Activated CD8-positive, alpha-beta T cell treated with anti-CD3 and anti-CD28 coated beads for 36 hours (primary cell): ENCODE data around the gene CLIP2. TPM values are rescaled to one million over a fixed set of nuclear protein-coding genes. Genes with fewer than 3 reads are reported as not detected.

Experiments
- ATAC-seq: fragments of 200-7000 bp; cut with Tn5 transposase; one replicate; pipeline ENCODE4 v1.10.0; 2021; ENCODE audit warnings: mild to moderate bottlenecking, moderate library complexity
- CTCF ChIA-PET: fragments of 350-600 bp; sonication (Branson Sonifier 250); formaldehyde crosslinking; loops from one replicate; lab custom pipeline; 2021; ENCODE audit warnings: antibody characterized with exemption; lab: Charles Lee
- POLR2A ChIA-PET: fragments of 350-600 bp; sonication (Branson Sonifier 250); formaldehyde crosslinking; loops from one replicate; lab custom pipeline; 2021; ENCODE audit warnings: antibody characterized with exemption; lab: Charles Lee
- DNase-seq: peaks from one replicate; pipeline ENCODE4 v3.0.0-alpha.2; 2020
- H3K27ac Mint-ChIP-seq: one replicate; pipeline ENCODE4 v1.8.0; 2021; ENCODE audit warnings: mild to moderate bottlenecking, mixed read lengths
- H3K27me3 Mint-ChIP-seq: one replicate; pipeline ENCODE4 v1.8.0; 2021; ENCODE audit warnings: mixed read lengths
- H3K36me3 Mint-ChIP-seq: one replicate; pipeline ENCODE4 v1.8.0; 2021; ENCODE audit warnings: low read depth, mixed read lengths
- H3K4me1 Mint-ChIP-seq: one replicate; pipeline ENCODE4 v1.8.0; 2021; ENCODE audit warnings: low read depth, mixed read lengths
- H3K4me3 Mint-ChIP-seq: one replicate; pipeline ENCODE4 v1.8.0; 2021; ENCODE audit warnings: mild to moderate bottlenecking, moderate library complexity, mixed read lengths
- H3K9me3 Mint-ChIP-seq: one replicate; pipeline ENCODE4 v1.8.0; 2021; ENCODE audit warnings: mixed read lengths
- CTCF ChIP-seq: fragments of 200-600 bp; IDR thresholded peaks from one replicate; pipeline ENCODE4 v1.8.0; 2022; ENCODE audit warnings: antibody characterized with exemption, mild to moderate bottlenecking
- intact Hi-C: fragments of 100-400 bp; cut with micrococcal nuclease; formaldehyde crosslinking; loops from one replicate; pipeline ENCODE4 v1.10.0; 2022
- total RNA-seq, 2 experiments: library from RNA; stranded (reverse); gene quantifications; one replicate each; pipeline ENCODE4 v1.2.3, GENCODE V29; 2021

CLIP2 gene
- total RNA-seq, 2 experiments from 2014 or later, result 1.3 to 1.4 TPM

GRCh38 chr7:74371381-74372341 lies 82.5 kb downstream of the CLIP2 start:
- no peaks in the 10 kb centered on the region for H3K27me3 Mint-ChIP-seq
- H3K4me3 Mint-ChIP-seq, result no peak overlapping the region
- DNase-seq (peak; percentile 11), ATAC-seq (no peak)
- TF ChIP-seq CTCF, result no peak
- CTCF ChIA-PET, result interaction anchor here (1.3 kb wide), 1 partner anchor 30 kb away, joined by 4 read pairs; no protein-coding TSS in a partner anchor
- intact Hi-C loops, result no loop called here
- no peaks in the 10 kb centered on the region for H3K9me3 Mint-ChIP-seq
- no peaks in the 10 kb centered on the region for H3K4me1 Mint-ChIP-seq
- POLR2A ChIA-PET, result no interaction called here
- H3K36me3 Mint-ChIP-seq, result no peaks in the 10 kb centered on the region
- H3K27ac Mint-ChIP-seq, result no peak overlapping the region

- DNase-seq (no peak), ATAC-seq (no peak)
- H3K36me3 Mint-ChIP-seq, result no peaks in the 10 kb centered on the region
- no peaks in the 10 kb centered on the region for H3K27me3 Mint-ChIP-seq
- intact Hi-C loops, result no loop called here
- H3K27ac Mint-ChIP-seq, result no peak overlapping the region
- H3K9me3 Mint-ChIP-seq, result no peaks in the 10 kb centered on the region
- H3K4me1 Mint-ChIP-seq, result no peaks in the 10 kb centered on the region
- ChIA-PET POLR2A (no interaction called here), CTCF (no interaction called here)
- no peak for TF ChIP-seq CTCF
- no peak overlapping the region for H3K4me3 Mint-ChIP-seq
Measured at GRCh38 chr7:74372511-74373111, 83.4 kb downstream of the CLIP2 start.

GRCh38 chr7:74373536-74373935 lies 84.3 kb downstream of the CLIP2 start:
- ATAC-seq (no peak), DNase-seq (no peak)
- TF ChIP-seq CTCF, result no peak
- CTCF ChIA-PET, result interaction anchor here (1.3 kb wide), 1 partner anchor 347 kb away, joined by 3 read pairs; no protein-coding TSS in a partner anchor
- no peak overlapping the region for H3K4me3 Mint-ChIP-seq
- no peaks in the 10 kb centered on the region for H3K36me3 Mint-ChIP-seq
- intact Hi-C loops, result no loop called here
- no peaks in the 10 kb centered on the region for H3K4me1 Mint-ChIP-seq
- POLR2A ChIA-PET, result no interaction called here
- H3K27ac Mint-ChIP-seq, result no peak overlapping the region
- H3K9me3 Mint-ChIP-seq, result no peaks in the 10 kb centered on the region
- H3K27me3 Mint-ChIP-seq, result no peaks in the 10 kb centered on the region

GRCh38 chr7:74375726-74376220 lies 86.6 kb downstream of the CLIP2 start:
- H3K4me3 Mint-ChIP-seq, result no peak overlapping the region
- DNase-seq, result no peak
- no peak overlapping the region for H3K27ac Mint-ChIP-seq
- no peaks in the 10 kb centered on the region for H3K36me3 Mint-ChIP-seq
- intact Hi-C loops, result no loop called here
- H3K27me3 Mint-ChIP-seq, result no peaks in the 10 kb centered on the region
- CTCF ChIA-PET, result no interaction called here
- ATAC-seq, result no peak
- no peaks in the 10 kb centered on the region for H3K4me1 Mint-ChIP-seq
- TF ChIP-seq CTCF, result no peak
- no peaks in the 10 kb centered on the region for H3K9me3 Mint-ChIP-seq
- POLR2A ChIA-PET, result no interaction called here
